Head of caudate nucleus (tissue), 42 donors: Measurements from ENCODE around the gene PRMT7.

ENCODE experiments used
- DNase-seq, 42 donors: peaks; one replicate each; pipeline versions ENCODE4 v3.0.0 to v3.0.0-alpha.2; 2020 to 2021; ENCODE audit warnings: mixed read lengths in 7 of 42
- intact Hi-C: fragments of 100-400 bp; cut with DNase I; formaldehyde crosslinking; loops from one replicate; pipeline ENCODE4 v1.15.0; 2022

PRMT7 gene

GRCh38 chr16:68339214-68339613 is 28.4 kb downstream of the PRMT7 start:
- no peak for DNase-seq
- intact Hi-C loops: no loop called here

DNA sequence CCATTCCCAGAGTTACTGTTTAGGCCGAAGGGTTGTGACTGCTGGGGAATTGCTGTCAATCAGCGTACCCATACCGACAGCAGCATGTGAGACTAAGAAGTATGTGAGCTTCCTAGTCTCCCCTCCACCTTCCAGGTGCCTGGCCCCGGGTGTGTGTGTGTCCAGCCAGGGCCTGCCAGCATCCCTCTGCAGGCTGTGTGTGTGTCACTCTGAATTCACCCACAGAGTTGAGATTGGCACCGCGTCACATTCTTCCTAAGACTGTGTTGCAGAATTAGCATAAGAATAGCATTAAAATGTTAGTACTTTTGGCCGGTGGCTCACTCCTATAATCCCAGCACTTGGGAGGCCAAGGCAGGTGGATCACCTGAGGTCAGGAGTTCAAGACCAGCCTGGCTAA is 31.8 kb downstream of the PRMT7 start:
- no peak for DNase-seq
- intact Hi-C loops: no loop called here

DNA sequence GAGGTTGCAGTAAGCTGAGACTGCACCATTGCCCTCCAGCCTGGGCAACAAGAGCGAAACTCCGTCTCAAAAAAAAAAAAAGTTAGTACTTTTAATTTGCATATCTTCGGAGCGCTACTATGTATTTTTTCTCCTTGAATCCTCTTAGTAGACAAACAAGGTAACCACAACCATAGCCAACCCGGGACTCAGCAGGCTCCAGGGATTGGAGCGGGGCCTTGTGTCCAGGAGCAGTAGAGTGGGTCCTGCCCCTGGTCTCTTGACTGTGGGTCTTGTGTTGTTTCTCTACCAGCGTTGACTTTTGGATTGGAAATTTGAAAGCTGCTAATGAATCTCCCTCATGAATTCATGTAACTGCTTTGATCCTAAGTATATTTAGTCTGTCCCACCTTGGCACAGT is 32.3 kb downstream of the PRMT7 start:
- DNase-seq: no peak
- intact Hi-C loops: no loop called here

DNA sequence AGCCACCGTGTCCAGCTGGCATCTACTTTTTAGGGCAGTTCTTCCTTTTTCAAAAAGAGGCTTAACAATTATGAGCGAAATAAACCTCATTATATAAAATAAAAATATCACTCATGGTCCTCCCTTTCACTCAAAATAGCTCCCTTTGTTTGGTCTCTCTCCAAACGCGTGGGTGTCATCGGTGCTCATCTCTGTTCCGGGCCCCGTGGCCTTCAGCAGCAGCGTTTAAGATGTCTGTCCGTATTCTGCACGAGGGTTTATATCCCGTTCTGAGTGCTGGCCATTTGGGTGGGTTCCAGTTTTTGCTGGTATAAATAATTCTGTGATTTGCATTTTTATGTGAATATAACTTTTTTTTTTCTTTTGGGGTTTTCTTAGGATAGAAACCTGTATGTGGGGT is 33.4 kb downstream of the PRMT7 start:
- peak in 1 of 42 donors; percentile 32 for DNase-seq
- intact Hi-C loops: no loop called here

GRCh38 chr16:68345351-68345810 is 34.6 kb downstream of the PRMT7 start:
- DNase-seq: peak in 1 of 42 donors; percentile 32

DNA sequence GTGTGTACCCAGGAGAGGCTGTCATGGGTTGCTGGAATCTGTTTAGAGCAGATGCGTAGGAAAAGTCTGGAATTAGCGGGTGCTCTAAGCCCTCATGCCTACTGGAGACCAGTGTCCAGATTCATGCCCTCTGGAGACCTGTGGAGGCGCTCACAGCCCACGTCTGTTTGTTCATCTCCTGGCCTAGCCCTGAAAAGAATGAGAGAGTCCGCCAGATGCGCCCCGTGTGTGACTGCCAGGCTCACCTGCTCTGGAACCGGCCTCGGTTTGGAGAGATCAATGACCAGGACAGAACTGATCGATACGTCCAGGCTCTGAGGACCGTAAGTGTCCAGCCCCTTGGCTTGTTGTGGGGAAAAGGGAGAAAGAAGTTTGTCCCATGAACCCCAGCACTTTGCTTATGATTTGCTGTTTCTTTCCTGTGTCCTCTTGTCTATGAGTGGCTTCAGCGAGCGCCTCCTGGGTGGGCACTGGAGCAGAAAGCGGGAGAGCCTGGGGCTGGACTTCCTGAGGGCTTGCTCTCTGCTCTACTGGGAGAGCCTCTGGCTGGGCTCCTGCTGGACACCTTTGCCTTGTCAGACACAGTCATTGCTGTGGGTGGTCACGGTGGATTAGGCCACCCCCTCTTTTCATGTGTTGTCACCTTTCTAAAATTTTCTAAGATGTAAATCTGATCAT is 35.3 kb downstream of the PRMT7 start:
- DNase-seq: no peak
- intact Hi-C loops: no loop called here

More at GRCh38 chr16:68345351-68345810, 34.6 kb downstream of the PRMT7 start:
- intact Hi-C loops: no loop called here

DNA sequence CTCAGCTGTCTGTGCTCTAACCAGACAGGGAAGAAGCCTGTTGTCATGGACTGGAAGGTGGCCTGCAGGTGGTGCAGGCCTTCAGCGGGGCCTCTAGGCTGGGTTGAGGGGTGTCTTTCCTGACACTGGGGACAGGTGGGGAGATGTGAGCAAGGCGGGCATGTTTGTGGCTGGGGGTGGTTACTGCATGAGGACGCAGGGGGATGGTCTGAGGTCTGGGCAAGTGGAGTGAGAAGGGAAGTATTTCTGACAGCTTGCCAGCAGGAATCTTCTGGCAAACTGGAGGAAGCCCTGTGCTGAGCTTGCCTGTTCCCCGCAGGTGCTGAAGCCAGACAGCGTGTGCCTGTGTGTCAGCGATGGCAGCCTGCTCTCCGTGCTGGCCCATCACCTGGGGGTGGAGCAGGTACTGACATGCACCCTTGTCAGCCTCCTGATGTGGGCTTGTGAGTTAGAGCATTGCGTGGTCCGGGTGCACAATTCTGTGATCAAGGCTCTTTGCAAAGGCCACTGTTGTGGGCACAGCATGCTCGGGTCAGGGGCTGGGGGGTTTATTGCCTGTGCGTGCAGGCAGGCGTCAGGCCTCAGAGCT is 36.2 kb downstream of the PRMT7 start:
- peak in 31 of 42 donors; percentile 28 to 88 (median 65) for DNase-seq

DNA sequence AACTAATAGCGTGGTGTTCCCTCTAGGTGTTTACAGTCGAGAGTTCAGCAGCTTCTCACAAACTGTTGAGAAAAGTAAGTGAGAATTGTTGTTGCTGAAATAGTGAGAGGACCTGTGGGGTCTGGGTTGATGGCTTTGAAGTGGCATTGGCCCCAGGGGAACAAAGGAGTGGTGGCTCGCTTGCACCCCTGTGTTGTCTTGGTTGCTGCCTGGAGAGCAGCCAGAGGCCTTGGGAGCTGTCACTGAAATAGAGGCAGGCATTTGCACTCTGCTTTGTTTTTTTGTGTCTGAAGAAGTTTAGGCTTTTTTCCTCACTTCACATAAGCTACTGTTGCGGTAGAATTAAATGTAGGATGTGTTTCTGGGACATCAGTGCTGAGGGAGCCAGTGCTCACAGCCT is 36.8 kb downstream of the PRMT7 start:
- DNase-seq: peak in 1 of 42 donors; percentile 26
- intact Hi-C loops: no loop called here

More for the DNA sequence above, 36.2 kb downstream of the PRMT7 start:
- intact Hi-C loops: no loop called here

DNA sequence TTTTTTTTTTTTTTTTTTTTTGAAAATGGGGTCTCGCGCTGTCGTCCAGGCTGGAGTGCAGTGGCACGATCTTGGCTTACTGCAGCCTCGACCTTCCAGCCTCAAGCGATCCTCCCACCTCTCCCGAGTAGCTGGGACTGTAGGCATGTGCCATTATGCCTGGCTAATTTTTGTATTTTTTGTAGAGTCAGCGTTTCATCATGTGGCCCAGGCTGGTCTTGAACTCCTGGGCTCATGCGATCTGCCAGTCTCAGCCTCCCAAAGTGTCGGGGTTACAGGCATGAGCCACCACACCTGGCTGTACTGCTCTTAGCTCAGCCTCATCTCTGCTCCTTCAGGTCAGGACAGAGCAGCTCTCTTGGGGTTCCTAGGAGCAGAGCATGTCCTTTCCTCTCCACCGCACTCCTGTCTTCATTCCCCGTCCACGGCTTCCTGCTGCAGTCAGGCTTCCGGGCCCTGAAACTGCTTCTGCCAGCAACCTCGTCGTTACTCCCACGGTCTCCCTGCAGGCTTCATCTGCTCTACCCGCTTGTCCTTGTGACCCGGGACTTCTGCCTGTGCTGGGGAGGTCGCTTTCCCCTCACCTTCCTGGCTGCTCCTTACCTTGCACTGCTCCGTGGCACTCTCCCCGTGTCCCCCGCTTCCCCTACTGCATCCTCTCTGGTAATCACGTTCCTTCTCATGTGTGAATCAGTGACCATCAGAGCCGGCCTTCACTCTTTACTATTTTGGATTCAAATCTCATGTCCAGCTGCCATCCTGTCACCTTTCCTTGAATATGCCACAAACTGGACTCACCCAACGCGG is 38.0 kb downstream of the PRMT7 start:
- intact Hi-C loops: no loop called here
- DNase-seq: peak in 3 of 42 donors; percentile 59 to 71 (median 64)

DNA sequence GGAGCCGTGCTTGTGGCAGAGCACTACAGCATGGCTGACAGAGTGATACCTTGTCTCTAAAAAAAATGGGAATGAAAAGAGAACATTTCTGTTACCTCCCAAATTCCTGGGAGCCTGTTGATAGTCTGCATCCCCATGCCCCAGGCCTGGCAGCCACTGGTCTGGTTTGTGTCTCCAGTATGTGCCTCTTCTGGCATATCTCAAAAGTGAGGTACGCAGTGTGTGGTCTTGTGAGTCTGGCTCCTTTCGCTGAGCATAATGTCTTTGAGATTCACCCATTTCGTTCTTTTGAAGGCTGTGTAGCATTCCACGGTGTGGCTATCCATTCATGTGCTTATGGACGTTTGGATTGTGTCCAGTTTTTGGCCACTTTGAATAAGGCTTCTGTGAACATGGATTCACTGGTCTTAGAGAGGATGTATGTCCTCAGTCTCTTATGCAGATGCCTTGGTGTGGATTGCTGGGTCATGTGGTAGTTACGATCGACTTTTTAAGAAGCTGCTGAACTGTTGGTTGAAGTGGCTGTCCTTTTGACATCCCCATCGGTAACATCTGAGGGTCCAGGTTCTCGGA is 39.1 kb downstream of the PRMT7 start:
- DNase-seq: no peak
- intact Hi-C loops: no loop called here

DNA sequence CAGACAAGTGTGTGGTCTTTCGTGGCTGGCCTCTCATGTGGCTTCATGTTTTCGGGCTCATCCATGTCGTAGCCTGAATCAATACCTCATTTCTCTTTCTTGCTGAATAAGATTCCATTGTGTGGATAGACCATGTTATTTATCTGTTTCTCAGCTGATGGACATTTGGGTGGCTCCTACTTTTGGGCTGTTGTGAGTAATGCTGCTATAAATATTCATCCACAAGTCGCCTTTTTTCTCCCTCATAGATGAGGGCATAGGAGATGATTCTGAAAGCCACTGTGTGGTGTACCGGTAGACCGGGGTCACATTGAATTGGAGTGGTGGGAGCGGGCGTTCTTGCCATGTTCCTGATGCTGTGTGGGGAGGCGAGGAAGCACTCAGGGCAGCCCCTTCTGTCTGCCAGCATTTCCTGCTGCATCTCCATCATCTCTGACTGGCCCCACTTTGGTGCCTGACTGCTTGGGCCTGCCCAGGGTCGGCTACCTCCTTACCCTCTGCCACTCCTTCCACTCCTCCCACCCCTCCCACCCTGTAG is 40.1 kb downstream of the PRMT7 start:
- intact Hi-C loops: no loop called here
- DNase-seq: no peak

DNA sequence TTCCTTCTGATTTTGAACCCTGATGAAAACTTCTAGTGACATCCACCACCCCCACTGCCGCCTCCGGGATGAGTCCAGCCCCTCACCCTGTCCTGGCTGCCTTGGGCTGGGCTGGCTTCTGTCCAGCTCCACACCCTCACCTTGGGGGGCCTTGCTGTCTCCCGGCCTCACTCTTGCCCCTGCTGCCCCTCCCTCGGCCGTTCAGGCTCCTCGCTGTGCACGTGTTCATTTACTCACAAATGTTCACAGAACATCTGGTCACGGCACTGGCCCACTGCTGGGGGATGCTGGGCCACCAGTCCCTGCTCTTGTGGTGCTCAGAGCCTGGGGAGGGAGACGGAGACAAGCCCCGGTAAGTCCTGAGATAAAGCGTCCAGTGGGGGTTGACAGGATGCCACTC is 40.6 kb downstream of the PRMT7 start:
- DNase-seq: no peak
- intact Hi-C loops: no loop called here

GRCh38 chr16:68351991-68352431 is 41.2 kb downstream of the PRMT7 start:
- intact Hi-C loops: no loop called here
- no peak for DNase-seq

DNA sequence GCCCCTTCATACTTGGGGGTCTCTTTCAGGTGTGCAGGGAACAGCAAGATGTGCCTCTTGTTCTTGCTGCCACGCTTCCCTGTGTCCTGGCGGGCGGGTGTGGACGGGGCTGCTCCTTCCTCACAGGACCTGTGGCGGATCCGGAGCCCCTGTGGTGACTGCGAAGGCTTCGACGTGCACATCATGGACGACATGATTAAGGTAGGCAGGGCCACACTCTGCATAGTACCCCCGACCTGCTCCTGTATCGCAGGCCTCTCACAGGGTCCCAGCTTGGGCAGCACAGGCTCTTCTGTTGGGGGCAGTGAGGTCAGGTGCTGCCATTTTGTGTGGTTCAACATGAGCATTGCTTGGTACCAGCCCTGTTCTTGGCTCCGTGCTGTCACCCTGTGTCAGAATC is 42.5 kb downstream of the PRMT7 start:
- DNase-seq: no peak
- intact Hi-C loops: no loop called here

- intact Hi-C loops: no loop called here
- DNase-seq: no peak
Measured at GRCh38 chr16:68354816-68355215, 44.0 kb downstream of the PRMT7 start.

DNA sequence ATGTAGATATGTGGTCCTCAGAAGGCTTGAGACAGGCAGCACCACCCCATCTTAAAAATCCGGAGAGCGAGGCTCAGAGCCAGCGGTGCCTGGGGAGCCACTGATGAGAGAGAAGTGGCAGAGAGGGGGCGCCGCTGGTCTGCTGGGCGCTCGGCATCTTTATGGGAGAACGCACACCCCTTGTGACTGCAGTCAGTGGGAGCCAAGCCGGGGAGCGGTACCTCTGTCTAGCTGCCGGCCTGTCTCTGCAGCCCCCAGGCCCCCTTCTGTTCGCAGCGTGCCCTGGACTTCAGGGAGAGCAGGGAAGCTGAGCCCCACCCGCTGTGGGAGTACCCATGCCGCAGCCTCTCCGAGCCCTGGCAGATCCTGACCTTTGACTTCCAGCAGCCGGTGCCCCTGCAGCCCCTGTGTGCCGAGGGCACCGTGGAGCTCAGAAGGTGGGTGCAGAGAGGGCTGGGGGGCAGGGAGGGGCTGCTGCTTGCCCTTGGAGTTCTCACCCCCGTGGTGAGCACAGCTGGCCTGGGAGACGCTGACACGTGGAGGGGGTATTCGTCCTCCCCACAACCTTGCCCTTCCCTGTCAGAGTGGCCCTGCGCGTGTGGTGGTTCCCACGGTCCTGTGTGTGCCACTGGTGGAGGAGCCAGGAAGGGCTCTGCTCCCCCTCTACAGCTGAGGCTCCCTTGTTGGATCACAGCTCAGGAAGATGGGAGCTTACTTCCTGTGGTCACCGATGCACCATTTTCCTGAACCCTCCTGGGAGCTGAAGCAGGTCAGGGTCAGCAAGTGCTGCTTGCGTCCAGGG is 44.8 kb downstream of the PRMT7 start:
- intact Hi-C loops: no loop called here

DNA sequence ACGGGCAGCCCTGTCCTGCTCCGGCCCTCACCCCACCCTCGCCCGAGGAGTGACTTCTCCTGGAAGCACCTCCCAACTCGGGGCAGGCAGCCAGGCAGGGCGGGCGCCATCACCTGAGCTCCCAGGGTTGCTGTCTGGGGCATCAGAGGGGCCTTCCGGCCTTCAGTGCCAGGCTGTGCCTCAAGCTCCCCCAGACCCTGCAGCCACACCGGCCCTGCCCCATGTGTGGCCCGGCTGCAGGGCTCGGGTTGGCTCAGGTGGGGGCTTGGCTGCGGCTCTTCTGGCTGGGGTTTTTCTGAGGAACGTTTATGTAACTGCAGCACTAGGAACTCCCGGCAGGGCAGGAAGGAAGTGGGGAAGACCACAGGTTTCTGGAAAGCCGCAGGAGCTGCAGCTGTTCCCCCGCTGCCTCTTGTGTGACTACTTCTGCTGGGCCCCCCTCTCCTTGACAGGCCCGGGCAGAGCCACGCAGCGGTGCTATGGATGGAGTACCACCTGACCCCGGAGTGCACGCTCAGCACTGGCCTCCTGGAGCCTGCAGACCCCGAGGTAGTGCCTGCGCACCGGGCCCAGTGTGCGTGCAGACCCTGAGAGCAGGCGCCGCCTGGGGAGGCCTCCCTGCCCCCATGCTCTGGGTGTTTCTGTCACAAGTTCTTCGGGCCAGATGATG is 45.6 kb downstream of the PRMT7 start:
- peak in 12 of 42 donors; percentile 33 to 63 (median 40) for DNase-seq
- intact Hi-C loops: no loop called here

More for the DNA sequence above, 44.8 kb downstream of the PRMT7 start:
- DNase-seq: peak in 28 of 42 donors; percentile 27 to 83 (median 66)

DNA sequence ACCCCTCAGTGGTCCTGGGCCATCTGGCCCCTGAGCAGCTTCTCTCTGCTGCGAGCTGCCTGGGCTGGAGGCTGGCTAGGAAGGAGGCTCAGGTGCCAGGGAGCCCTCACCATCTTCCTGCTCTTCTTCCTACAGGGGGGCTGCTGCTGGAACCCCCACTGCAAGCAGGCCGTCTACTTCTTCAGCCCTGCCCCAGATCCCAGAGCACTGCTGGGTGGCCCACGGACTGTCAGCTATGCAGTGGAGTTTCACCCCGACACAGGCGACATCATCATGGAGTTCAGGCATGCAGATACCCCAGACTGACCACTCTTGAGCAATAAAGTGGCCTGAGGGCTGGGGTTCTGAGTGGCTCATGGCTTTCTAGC is 46.1 kb downstream of the PRMT7 start:
- DNase-seq: no peak
- intact Hi-C loops: no loop called here
